Right atrium auricular region (tissue), 2 donors: Measurements from ENCODE around the gene EPB41L4A. TPM values are rescaled to one million over a fixed set of nuclear protein-coding genes. Genes with fewer than 3 reads are reported as not detected.
A peak's percentile ranks its signal among the peaks of the same experiment; 100 is the strongest.

ENCODE experiments used
- DNase-seq: peaks from one replicate; pipeline ENCODE4 v3.0.0-alpha.2; 2019; ENCODE audit warnings: low spot score
- H3K27ac ChIP-seq, 2 donors: fragments of 200-600 bp; sonication (generic); 1 replicate in 1 of 2; 2 replicates in 1 of 2; pipeline ENCODE4 v1.5.1; 2016 to 2019
- H3K27me3 ChIP-seq, 2 donors: fragments of 200-600 bp; sonication (generic); one replicate each; pipeline versions ENCODE4 v1.5.1 to v1.6.0; 2017 to 2019
- H3K36me3 ChIP-seq: fragments of 200-600 bp; sonication (generic); one replicate; pipeline ENCODE4 v1.5.1; 2016
- H3K4me1 ChIP-seq, 2 donors: fragments of 200-600 bp; sonication (generic); one replicate each; pipeline versions ENCODE4 v1.5.1 to v1.6.0; 2017 to 2019
- H3K4me3 ChIP-seq, 2 donors: fragments of 200-600 bp; sonication (generic); 1 replicate in 1 of 2; 2 replicates in 1 of 2; pipeline ENCODE4 v1.5.1; 2017 to 2019; ENCODE audit warnings: mild to moderate bottlenecking in 1 of 2, moderate library complexity in 1 of 2
- H3K9me3 ChIP-seq, 2 donors: fragments of 200-600 bp; sonication (generic); one replicate each; pipeline ENCODE4 v1.5.1; 2019
- total RNA-seq, 2 donors: library from RNA; depleted of rRNA; stranded (reverse); fragments of >200 nt; gene quantifications; one replicate each; pipeline ENCODE4 v1.1.0, GENCODE V29; 2016
- TF ChIP-seq, protein P1 (sequence below), 2 donors: fragments of 200-600 bp; sonication (generic); IDR thresholded peaks; one replicate each; pipeline ENCODE4 v1.5.1; 2019; ENCODE audit warnings: antibody characterized with exemption in 2 of 2

EPB41L4A gene
- total RNA-seq, 2 donors from 2014 or later = 13.8 to 17.9 TPM

DNA sequence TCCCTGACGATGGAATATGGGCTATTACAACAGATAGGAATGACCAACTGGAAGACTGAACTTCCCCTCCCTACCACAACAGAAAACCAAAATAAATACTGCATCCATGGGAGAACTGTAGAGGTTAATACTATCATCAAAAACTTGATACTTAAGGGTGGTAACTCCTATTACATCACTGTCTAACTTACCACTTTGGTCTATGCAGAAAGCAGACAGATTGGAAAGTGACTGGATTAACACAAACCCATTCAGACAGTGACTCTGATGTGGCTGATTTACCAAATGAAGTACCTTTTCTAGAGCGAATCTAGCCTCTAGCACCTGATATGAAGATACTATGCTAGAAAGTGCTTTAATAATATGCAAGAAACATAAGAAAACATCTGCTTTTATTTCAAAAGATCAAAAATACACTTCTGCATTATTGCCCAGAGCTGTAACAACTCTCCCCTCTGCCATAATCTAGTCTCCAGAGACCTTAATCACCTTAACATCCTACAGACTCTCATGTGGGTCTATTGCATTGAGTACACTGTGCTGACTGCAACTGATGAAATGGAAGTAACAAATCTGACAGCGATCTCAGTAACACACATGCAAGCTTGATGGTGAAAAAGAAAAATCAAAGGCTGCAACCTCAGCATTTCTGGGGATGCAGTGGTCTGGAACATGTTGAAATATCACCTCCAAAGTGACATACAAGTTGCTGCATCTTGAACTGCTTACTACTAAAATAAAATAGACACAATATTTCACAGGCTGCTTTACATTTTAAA is 62.7 kb downstream of the EPB41L4A start:
- Histone ChIP-seq H3K27me3 (no peaks in the 10 kb centered on the region), H3K4me1 (peaks cover 0 to 23% of the 10 kb centered on the region in 2 donors), H3K9me3 (no peaks in the 10 kb centered on the region), H3K27ac (no peak overlapping the region), H3K36me3 (no peaks in the 10 kb centered on the region), H3K4me3 (no peak overlapping the region)
- TF ChIP-seq, protein P1, sequence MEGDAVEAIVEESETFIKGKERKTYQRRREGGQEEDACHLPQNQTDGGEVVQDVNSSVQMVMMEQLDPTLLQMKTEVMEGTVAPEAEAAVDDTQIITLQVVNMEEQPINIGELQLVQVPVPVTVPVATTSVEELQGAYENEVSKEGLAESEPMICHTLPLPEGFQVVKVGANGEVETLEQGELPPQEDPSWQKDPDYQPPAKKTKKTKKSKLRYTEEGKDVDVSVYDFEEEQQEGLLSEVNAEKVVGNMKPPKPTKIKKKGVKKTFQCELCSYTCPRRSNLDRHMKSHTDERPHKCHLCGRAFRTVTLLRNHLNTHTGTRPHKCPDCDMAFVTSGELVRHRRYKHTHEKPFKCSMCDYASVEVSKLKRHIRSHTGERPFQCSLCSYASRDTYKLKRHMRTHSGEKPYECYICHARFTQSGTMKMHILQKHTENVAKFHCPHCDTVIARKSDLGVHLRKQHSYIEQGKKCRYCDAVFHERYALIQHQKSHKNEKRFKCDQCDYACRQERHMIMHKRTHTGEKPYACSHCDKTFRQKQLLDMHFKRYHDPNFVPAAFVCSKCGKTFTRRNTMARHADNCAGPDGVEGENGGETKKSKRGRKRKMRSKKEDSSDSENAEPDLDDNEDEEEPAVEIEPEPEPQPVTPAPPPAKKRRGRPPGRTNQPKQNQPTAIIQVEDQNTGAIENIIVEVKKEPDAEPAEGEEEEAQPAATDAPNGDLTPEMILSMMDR (IDR thresholded peaks at IDR 0.05) = no peak
- no peak for DNase-seq

- Histone ChIP-seq H3K4me1 (peaks cover 0 to 24% of the 10 kb centered on the region in 2 donors), H3K27ac (no peak overlapping the region), H3K9me3 (no peaks in the 10 kb centered on the region), H3K4me3 (no peak overlapping the region), H3K27me3 (no peaks in the 10 kb centered on the region), H3K36me3 (no peaks in the 10 kb centered on the region)
- TF ChIP-seq, protein P1 (IDR thresholded peaks at IDR 0.05) = no peak
- no peak for DNase-seq
Observed at GRCh38 chr5:112355058-112355685, 63.9 kb downstream of the EPB41L4A start.

DNA sequence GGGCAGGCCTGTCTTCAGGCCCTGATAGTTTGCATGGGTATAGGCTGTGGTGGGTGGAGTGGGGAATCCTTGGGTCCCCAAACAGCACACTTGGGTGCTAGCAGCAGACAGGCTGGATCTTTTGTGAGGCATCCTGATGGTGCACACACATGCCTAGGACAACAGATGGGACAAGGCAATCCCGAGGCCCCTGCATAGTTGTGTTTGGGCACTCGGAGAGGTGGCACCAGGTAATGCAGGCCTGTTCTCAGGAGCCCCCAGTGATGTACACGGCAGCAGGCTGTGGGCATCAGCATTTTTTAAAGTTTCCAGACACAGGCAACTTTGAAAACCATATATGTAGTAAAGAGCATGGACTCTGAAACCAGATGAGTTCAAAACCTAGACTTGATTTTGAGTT is 65.4 kb downstream of the EPB41L4A start:
- H3K4me3 ChIP-seq = no peak overlapping the region
- no peak overlapping the region for H3K27ac ChIP-seq
- no peaks in the 10 kb centered on the region for H3K9me3 ChIP-seq
- H3K36me3 ChIP-seq = no peaks in the 10 kb centered on the region
- no peak for DNase-seq
- H3K4me1 ChIP-seq = peaks cover 0 to 36% of the 10 kb centered on the region in 2 donors
- TF ChIP-seq, protein P1 (IDR thresholded peaks at IDR 0.05) = no peak
- H3K27me3 ChIP-seq = no peaks in the 10 kb centered on the region

GRCh38 chr5:112351225-112351624 is 67.9 kb downstream of the EPB41L4A start:
- TF ChIP-seq, protein P1 (IDR thresholded peaks at IDR 0.05) = no peak
- Histone ChIP-seq H3K27me3 (no peaks in the 10 kb centered on the region), H3K4me1 (peaks cover 0 to 29% of the 10 kb centered on the region in 2 donors), H3K27ac (peak overlapping the region in 1 of 2 donors; percentile 49), H3K36me3 (no peaks in the 10 kb centered on the region), H3K9me3 (no peaks in the 10 kb centered on the region), H3K4me3 (no peak overlapping the region)
- no peak for DNase-seq

- no peaks in the 10 kb centered on the region for H3K36me3 ChIP-seq
- H3K27me3 ChIP-seq = no peaks in the 10 kb centered on the region
- peaks cover 0 to 23% of the 10 kb centered on the region in 2 donors for H3K4me1 ChIP-seq
- TF ChIP-seq, protein P1 (IDR thresholded peaks at IDR 0.05) = no peak
- H3K4me3 ChIP-seq = no peak overlapping the region
- no peak for DNase-seq
- peak overlapping the region in 1 of 2 donors; percentile 49 for H3K27ac ChIP-seq
- no peaks in the 10 kb centered on the region for H3K9me3 ChIP-seq
Observed at GRCh38 chr5:112350626-112351025, 68.5 kb downstream of the EPB41L4A start.
